Progenitor cell of endocrine pancreas (in vitro differentiated cells): ENCODE results near the gene AGMO. TPM values are rescaled to one million over a fixed set of nuclear protein-coding genes. Genes with fewer than 3 reads are reported as not detected.

Experiments used
- DNase-seq: peaks from one replicate; pipeline ENCODE4 v3.0.0; 2021; ENCODE audit warnings: low spot score; ENCODE audit not compliant: unreplicated experiment
- H3K27ac Mint-ChIP-seq: 2 replicates; pipeline ENCODE4 v1.8.0; 2021; ENCODE audit warnings: mild to moderate bottlenecking, moderate library complexity, mixed read lengths
- H3K27me3 Mint-ChIP-seq: 2 replicates; pipeline ENCODE4 v1.8.0; 2021; ENCODE audit warnings: mixed read lengths
- H3K36me3 Mint-ChIP-seq: 2 replicates; pipeline ENCODE4 v1.8.0; 2022; ENCODE audit warnings: mixed read lengths; ENCODE audit not compliant: insufficient read depth
- H3K4me1 Mint-ChIP-seq: 2 replicates; pipeline ENCODE4 v1.8.0; 2021; ENCODE audit warnings: low read depth, mixed read lengths
- H3K4me3 Mint-ChIP-seq: 2 replicates; pipeline ENCODE4 v1.8.0; 2021; ENCODE audit warnings: low read depth, mild to moderate bottlenecking, moderate library complexity, mixed read lengths
- H3K9me3 Mint-ChIP-seq: 2 replicates; pipeline ENCODE4 v1.8.0; 2021; ENCODE audit warnings: low read depth, mixed read lengths
- total RNA-seq: library from RNA; stranded (reverse); gene quantifications from 2 replicates; pipeline ENCODE4 v1.2.1, GENCODE V29; 2021
- TF ChIP-seq, protein P1 (sequence below): fragments of 200-600 bp; sonication (generic); IDR thresholded peaks from one replicate; pipeline ENCODE4 v1.5.0; 2021; ENCODE audit warnings: antibody characterized with exemption, mild to moderate bottlenecking; ENCODE audit not compliant: unreplicated experiment

The AGMO gene
- total RNA-seq, 1 donor from 2014 or later: 0.19 TPM

DNA sequence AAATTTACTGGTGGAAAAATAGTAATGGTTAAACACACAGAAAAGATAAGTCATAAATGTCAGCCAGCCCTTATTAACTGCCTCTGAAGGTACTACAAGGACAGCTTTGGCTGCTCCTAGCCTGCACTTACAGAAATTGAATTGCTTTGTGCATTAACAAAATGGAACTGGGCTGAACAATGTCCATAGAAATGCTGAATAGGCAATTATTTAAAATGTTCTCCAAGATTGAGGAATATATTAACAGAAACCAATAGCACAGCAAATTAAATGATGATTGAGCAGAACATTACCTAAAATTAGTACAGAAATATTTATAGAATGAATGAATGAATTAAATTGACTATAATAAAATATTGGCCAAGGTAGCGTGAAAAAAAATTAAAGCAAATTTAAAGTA is 42.4 kb upstream of the AGMO start:
- no peaks in the 10 kb centered on the region for H3K27me3 Mint-ChIP-seq
- no peak overlapping the region for H3K27ac Mint-ChIP-seq
- no peak for DNase-seq
- H3K36me3 Mint-ChIP-seq: no peaks in the 10 kb centered on the region
- H3K4me1 Mint-ChIP-seq: no peaks in the 10 kb centered on the region
- H3K4me3 Mint-ChIP-seq: no peak overlapping the region
- H3K9me3 Mint-ChIP-seq: no peaks in the 10 kb centered on the region
- TF ChIP-seq, protein P1, sequence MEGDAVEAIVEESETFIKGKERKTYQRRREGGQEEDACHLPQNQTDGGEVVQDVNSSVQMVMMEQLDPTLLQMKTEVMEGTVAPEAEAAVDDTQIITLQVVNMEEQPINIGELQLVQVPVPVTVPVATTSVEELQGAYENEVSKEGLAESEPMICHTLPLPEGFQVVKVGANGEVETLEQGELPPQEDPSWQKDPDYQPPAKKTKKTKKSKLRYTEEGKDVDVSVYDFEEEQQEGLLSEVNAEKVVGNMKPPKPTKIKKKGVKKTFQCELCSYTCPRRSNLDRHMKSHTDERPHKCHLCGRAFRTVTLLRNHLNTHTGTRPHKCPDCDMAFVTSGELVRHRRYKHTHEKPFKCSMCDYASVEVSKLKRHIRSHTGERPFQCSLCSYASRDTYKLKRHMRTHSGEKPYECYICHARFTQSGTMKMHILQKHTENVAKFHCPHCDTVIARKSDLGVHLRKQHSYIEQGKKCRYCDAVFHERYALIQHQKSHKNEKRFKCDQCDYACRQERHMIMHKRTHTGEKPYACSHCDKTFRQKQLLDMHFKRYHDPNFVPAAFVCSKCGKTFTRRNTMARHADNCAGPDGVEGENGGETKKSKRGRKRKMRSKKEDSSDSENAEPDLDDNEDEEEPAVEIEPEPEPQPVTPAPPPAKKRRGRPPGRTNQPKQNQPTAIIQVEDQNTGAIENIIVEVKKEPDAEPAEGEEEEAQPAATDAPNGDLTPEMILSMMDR: no peak

DNA sequence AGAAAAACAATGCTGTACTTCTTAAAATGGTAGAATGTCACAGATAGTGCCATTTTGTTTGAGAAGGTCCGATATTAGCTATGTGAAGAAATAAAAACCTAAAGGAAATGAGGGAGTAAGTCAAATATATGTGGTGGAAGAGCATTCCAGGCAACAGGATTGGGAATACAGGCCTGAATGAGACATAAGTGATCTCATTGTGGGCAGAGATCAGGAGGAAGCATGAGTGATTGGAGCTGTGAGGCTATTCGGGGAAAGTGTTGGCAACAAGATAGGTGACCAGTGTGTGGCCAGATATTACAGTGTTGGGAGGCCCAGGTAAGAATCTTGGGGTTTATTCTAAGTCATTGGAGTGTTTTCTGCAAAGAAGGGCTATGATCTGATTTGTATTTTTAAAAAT is 41.3 kb upstream of the AGMO start:
- Mint-ChIP-seq H3K27me3 (no peaks in the 10 kb centered on the region), H3K9me3 (no peaks in the 10 kb centered on the region), H3K36me3 (no peaks in the 10 kb centered on the region), H3K27ac (no peak overlapping the region), H3K4me1 (no peaks in the 10 kb centered on the region), H3K4me3 (no peak overlapping the region)
- DNase-seq: no peak
- TF ChIP-seq, protein P1: no peak

DNA sequence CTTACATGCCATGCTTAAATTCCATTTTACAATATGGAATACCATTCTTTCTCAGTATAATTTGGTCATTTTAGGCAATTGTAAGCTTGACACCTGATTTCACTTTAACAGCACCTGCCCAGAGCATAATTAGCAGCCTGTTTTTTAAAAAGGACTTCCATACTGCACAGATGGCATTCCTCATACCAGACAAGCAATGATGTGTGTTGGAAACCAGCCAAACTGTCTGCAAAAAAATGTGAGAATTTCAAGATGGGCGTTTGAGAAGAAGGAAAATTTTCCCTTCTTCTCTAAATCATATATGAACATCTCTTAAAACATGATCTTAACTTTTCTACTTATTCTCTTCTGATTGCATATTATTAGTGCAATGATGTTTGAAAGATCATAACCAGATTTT is 40.4 kb upstream of the AGMO start:
- H3K4me1 Mint-ChIP-seq: no peaks in the 10 kb centered on the region
- no peak overlapping the region for H3K27ac Mint-ChIP-seq
- no peaks in the 10 kb centered on the region for H3K9me3 Mint-ChIP-seq
- H3K4me3 Mint-ChIP-seq: no peak overlapping the region
- DNase-seq: no peak
- H3K27me3 Mint-ChIP-seq: no peaks in the 10 kb centered on the region
- no peaks in the 10 kb centered on the region for H3K36me3 Mint-ChIP-seq
- TF ChIP-seq, protein P1: no peak

DNA sequence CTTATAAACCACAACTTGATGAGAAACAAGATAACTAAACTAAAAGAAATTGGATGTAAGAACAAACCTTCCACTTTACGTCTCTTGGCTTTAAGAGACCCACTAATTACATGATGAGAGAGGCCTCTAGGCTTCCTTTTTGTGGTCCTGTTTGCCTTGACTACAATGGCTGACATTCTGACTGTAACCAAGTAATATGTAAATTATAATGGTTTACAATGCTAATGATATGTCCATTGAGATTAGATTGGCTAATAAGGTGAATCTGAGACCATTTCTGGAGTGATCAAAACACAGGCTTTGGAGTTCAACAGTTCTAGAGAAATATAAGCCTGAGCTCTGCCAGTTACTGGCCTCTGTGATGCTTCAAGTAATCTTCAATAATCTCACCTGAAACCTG is 39.4 kb upstream of the AGMO start:
- H3K4me3 Mint-ChIP-seq: no peak overlapping the region
- TF ChIP-seq, protein P1: no peak
- H3K27ac Mint-ChIP-seq: no peak overlapping the region
- H3K36me3 Mint-ChIP-seq: no peaks in the 10 kb centered on the region
- DNase-seq: no peak
- H3K4me1 Mint-ChIP-seq: no peaks in the 10 kb centered on the region
- no peaks in the 10 kb centered on the region for H3K27me3 Mint-ChIP-seq
- no peaks in the 10 kb centered on the region for H3K9me3 Mint-ChIP-seq

DNA sequence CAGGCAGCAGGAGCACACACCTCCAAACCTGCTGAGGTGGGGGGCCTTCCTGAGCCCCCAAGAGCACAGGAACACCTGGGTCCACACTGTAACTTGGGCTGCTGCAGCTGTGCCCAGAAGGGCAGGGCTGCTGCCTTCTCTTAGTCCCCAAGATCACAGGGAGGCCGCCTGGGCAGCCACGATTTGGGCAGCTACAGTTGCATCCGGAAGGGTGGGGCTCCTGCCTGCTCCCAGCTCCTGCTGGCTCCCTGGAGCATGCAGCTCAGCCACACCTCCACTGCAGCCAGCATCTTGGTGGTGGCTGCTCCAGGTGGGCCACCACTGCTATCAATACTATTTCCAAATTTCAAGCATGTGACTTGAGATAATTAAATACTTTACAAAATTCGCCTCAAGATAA is 38.5 kb upstream of the AGMO start:
- Mint-ChIP-seq H3K9me3 (no peaks in the 10 kb centered on the region), H3K27ac (no peak overlapping the region), H3K27me3 (no peaks in the 10 kb centered on the region), H3K36me3 (no peaks in the 10 kb centered on the region), H3K4me1 (no peaks in the 10 kb centered on the region), H3K4me3 (no peak overlapping the region)
- TF ChIP-seq, protein P1: no peak
- no peak for DNase-seq
